Neural cell (in vitro differentiated cells): ENCODE measurements around the gene IPO11.

Experiments used
- EP300 ChIP-seq: fragments of 450-650 bp; conservative IDR thresholded peaks from 2 replicates; pipeline ENCODE4 v1.6.1; 2014; ENCODE audit warnings: antibody characterized with exemption, mild to moderate bottlenecking, moderate library complexity; ENCODE audit not compliant: poor library complexity, severe bottlenecking
- EZH2 ChIP-seq: fragments of 200-600, 300-800 bp; shearing (Covaris generic), sonication (generic); IDR thresholded peaks from 2 replicates; pipeline ENCODE4 v1.6.1; 2014; ENCODE audit warnings: antibody characterized with exemption, low read length, borderline replicate concordance, mild to moderate bottlenecking; ENCODE audit not compliant: insufficient read depth, poor library complexity, severe bottlenecking
- POLR2AphosphoS5 ChIP-seq: IDR thresholded peaks from 2 replicates; pipeline ENCODE4 v1.6.1; 2012
- SMC3 ChIP-seq: fragments of 450-650 bp; conservative IDR thresholded peaks from 2 replicates; pipeline ENCODE4 v1.6.1; 2014; ENCODE audit warnings: antibody characterized with exemption, mild to moderate bottlenecking, moderate library complexity; ENCODE audit not compliant: poor library complexity
- TAF1 ChIP-seq: IDR thresholded peaks from 2 replicates; pipeline ENCODE4 v1.6.1; 2012; ENCODE audit warnings: low read depth
- TF ChIP-seq, protein P1 (sequence below): fragments of 450-650 bp; IDR thresholded peaks from 2 replicates; pipeline ENCODE4 v1.5.1; 2014; ENCODE audit warnings: antibody characterized with exemption, mild to moderate bottlenecking, moderate library complexity; ENCODE audit not compliant: poor library complexity, severe bottlenecking
- TF ChIP-seq, protein P2 (sequence below): IDR thresholded peaks from 2 replicates; pipeline ENCODE4 v1.6.1; 2012; ENCODE audit warnings: borderline replicate concordance

- TF ChIP-seq, protein P1, sequence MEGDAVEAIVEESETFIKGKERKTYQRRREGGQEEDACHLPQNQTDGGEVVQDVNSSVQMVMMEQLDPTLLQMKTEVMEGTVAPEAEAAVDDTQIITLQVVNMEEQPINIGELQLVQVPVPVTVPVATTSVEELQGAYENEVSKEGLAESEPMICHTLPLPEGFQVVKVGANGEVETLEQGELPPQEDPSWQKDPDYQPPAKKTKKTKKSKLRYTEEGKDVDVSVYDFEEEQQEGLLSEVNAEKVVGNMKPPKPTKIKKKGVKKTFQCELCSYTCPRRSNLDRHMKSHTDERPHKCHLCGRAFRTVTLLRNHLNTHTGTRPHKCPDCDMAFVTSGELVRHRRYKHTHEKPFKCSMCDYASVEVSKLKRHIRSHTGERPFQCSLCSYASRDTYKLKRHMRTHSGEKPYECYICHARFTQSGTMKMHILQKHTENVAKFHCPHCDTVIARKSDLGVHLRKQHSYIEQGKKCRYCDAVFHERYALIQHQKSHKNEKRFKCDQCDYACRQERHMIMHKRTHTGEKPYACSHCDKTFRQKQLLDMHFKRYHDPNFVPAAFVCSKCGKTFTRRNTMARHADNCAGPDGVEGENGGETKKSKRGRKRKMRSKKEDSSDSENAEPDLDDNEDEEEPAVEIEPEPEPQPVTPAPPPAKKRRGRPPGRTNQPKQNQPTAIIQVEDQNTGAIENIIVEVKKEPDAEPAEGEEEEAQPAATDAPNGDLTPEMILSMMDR: no peak
- TF ChIP-seq EP300 (no peak), TAF1 (no peak), POLR2AphosphoS5 (no peak), EZH2 (no peak), SMC3 (no peak)
- TF ChIP-seq, protein P2, sequence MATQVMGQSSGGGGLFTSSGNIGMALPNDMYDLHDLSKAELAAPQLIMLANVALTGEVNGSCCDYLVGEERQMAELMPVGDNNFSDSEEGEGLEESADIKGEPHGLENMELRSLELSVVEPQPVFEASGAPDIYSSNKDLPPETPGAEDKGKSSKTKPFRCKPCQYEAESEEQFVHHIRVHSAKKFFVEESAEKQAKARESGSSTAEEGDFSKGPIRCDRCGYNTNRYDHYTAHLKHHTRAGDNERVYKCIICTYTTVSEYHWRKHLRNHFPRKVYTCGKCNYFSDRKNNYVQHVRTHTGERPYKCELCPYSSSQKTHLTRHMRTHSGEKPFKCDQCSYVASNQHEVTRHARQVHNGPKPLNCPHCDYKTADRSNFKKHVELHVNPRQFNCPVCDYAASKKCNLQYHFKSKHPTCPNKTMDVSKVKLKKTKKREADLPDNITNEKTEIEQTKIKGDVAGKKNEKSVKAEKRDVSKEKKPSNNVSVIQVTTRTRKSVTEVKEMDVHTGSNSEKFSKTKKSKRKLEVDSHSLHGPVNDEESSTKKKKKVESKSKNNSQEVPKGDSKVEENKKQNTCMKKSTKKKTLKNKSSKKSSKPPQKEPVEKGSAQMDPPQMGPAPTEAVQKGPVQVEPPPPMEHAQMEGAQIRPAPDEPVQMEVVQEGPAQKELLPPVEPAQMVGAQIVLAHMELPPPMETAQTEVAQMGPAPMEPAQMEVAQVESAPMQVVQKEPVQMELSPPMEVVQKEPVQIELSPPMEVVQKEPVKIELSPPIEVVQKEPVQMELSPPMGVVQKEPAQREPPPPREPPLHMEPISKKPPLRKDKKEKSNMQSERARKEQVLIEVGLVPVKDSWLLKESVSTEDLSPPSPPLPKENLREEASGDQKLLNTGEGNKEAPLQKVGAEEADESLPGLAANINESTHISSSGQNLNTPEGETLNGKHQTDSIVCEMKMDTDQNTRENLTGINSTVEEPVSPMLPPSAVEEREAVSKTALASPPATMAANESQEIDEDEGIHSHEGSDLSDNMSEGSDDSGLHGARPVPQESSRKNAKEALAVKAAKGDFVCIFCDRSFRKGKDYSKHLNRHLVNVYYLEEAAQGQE: no peak
These were observed 82.2 kb downstream of the IPO11 start for GRCh38 chr5:62494772-62495171.
